GM21515 (cell line): ENCODE measurements around the gene ORC5.
"Not testable (repeated sequence)": the region's sequence is repeated elsewhere in the genome, so short reads cannot be mapped to it uniquely, and the experiment has no call there.

Source experiments
- ATAC-seq: cut with Tn5 transposase; IDR thresholded peaks from one replicate; pipeline ENCODE4 v1.9.1; 2021; ENCODE audit not compliant: unreplicated experiment

The ORC5 gene

GRCh38 chr7:104207731-104208420 lies at the start of gene ORC5:
Gene ORC5, minus strand, starts transcription at chr7:104208013. Its CDS starts 109 bp downstream, at chr7:104207904.
- peak; percentile 100 for ATAC-seq

DNA sequence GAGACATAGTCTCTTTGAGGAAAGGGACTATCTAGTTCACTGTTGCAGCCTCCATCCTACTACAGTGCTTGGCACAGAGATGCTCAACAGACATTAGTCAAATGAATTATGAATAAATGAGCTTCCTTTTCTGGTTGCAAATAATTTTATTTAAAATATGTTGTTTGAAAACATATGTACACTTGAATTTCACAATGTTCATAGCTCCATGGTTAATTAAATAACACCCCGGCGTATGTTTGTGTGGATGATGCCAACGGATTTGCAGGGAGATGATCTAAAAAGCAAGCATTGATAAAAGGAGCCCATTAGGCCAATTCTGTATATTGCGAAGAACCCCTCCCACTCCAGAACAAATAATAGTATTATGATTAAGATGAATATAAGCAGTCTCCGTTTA lies 47.8 kb upstream of the ORC5 start:
- no peak for ATAC-seq

- ATAC-seq, result no peak
These were observed 47.4 kb upstream of the ORC5 start for GRCh38 chr7:104255194-104255593.

DNA sequence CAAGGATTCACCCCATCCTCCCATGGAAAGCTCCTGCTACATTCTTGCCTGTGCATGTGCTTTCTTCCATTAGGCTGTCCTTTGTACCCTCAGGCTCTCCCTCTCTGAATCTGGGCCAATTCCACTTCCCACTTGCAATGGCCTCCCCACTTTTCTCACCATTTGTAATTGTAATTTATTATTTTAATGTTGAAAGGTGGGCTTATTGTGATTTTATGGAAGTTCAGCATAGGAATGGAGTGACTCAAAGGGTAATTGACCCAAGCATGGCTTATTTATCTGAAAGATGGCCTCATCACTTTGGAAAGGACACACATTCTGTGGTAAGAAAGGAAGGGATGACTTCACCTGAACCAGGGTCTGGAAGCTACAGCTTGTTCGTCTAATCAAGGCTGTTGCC lies 46.9 kb upstream of the ORC5 start:
- no peak for ATAC-seq

- ATAC-seq, result no peak
These were observed 44.8 kb upstream of the ORC5 start for GRCh38 chr7:104252409-104253134.

DNA sequence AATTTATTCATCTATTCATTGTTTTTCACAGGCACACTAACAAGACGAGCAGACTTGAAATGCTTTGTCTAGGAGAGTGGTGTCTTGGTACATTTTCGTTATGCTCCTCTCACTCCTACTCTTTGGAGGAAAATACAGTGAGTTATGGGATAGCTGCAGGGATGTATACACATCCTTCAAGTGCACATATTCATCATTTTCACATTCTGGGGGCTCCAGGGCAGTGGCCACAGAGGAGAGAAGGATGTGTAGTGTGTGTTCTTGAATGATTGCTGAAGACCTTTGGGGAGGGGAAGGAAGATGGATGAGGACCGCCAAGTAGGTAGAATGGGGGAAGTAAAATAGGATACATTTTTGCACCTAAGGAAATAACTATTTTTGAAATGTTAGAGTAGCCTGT lies 34.8 kb upstream of the ORC5 start:
- ATAC-seq, result no peak

DNA sequence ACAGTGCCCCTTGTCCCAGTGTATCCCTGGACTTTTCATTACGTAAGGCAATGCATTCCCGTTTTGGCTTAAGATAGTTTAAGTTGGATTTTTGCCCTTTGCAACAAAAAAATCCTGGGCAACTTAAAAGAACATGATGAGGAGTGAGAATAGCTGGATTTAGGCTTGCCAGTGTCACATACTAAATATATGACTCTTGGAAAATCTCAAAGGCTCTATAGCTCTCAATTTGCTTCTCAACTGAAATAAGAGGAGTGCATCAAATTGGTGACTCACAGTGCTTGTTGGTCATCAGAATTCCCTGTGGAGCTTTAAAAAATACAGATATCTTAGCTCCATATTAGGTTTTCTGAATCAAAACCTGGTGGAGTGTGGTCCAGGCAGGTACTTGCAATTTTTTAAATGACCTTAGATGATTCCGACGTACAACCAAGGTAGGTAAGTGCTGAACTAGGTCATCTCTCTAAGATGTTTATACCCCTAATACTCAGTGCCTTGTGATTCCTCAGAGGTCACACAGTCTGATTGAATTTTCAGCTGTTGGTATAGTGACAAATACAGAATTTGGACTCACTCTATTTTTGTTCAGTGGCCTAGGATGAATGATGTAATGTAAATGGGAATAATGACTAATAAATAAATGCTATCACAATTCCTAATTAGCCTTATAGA lies 33.9 kb upstream of the ORC5 start:
- ATAC-seq, result no peak

DNA sequence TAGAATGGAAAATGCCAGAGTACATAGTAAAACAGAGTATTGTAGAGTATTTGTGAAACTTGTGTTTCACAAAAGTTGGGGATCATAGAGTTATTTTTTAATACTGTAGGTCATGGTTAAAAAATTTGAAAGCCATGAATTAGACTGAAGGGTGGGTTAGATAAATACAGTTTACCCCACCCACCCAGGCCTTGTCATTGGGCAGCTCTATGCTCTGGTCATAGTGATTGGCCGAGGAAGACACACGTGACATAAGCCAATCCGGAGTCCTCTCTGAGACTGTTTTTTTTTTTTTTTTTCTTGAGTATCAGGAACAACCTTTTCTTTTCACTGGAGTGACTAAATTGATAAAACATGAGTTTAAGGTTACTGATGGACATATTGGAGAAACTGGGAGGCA lies 33.3 kb upstream of the ORC5 start:
- ATAC-seq, result no peak

- no peak for ATAC-seq
These were observed 32.6 kb upstream of the ORC5 start for GRCh38 chr7:104240401-104240800.

DNA sequence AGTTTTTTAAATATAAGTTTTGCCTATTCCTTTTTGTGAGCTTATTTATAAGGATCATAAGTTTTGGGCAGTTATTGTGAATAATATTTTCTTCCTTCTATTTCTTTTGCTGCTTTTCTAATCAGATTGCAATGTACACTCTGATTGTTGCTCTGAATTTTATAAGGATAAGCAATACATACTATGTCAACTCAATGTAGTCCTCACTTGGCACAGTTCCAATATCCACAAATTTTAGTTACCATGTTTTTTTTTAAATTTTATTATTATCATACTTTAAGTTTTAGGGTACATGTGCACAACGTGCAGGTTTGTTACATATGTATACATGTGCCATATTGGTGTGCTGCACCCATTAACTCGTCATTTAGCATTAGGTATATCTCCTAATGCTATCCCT lies 27.2 kb upstream of the ORC5 start:
- not testable (repeated sequence) for ATAC-seq

DNA sequence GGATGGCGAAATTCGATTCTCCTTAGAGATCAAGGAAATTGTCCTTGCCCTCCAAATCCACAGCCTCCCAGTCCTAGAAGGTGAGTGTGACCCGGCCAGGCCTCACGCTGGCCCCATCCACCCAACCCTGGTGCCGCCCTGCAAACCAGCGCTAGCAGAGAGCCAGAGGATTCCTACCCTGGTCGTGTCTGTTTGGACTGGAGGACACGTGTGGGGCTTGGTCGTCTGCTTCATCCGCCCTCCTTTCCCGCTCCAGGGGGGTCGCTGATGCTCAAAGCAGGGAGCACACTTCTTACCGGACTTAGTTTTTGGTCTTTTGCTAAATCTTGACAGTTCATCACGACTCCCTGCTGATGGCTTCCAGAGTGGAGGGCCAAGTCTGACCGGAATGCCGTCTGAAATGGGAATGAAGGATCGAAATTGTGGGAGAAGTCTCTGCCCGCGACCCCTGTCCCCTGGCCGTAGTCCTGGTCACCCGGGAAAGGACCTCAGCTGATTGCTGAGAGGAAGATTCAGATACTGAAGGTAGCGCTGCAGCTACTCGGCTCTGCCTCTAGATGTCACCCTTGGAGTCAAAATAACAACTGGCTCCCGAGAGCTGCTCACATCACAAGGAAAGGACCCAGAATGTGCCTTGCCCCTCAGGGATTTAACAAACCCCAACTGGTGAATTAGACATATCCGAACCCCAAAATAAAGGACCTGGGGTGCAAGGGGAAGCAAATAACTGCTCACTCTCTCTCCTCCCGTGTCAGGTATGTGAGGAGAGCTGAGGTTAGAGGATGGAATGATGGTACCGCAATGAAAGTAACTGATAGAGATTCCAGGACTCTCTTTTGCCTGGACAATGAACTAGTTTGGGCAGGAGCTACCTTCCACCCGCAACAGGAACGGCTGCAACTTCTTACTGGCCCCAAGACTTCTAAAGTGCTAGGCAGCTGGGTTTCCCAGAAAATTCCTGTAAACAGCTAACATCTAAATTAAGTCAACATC lies 23.5 kb upstream of the ORC5 start:
- peak; percentile 95 for ATAC-seq

DNA sequence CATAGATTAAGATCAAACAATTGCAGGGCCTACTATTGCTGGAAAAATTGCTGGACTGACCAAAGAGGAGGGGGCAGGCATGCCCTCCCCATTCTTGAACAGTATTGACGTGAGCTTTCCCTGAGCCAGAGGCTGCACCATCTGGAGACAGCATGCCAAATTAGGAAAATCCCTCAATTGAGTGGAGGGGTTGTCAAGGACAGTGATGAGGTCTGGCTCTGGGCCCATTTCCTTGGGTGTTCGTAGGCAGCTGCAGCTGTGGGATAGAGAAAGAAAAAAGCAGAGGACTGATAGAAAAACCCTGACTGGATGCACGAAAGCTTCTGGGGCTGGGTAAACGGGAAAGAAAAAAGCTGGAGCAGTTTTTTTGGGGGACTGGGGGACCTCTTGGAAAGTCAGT lies 22.8 kb upstream of the ORC5 start:
- ATAC-seq, result no peak

DNA sequence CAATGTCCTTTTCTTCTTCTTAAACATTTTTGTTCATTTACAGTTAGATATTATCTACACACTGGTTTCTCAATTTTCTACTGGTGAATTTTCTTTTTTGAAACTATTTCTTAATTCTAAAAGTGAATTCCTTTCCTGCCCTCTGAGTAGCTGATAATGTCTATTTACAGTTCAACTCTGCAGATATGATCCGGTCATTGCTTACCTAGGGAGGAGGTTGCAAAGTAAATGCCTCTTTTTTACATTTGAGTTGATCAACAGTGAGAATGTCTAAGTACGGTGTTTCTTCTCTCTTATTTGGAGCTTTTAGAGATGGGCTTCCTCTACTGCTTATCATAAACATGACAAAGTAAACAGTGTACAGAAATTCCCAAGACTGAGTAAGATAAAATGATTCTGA lies 20.6 kb upstream of the ORC5 start:
- no peak for ATAC-seq

DNA sequence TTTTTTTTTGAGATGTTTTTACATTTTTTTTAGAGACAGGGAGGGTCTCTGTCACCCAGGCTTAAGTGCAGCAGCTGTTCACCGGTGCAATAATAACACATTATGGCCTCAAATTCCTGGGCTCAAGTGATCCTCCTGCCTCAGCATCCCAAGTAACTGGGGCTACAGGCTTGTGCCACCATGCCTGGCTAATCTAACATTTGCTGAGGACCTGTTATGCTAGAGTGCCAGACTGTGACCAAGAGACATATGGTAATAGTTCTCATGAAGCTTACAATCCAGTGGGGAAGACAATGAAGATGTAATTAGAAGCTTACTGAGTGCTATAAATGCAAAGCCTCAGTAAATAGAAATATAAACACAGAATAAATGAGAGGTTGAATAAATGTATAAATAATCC lies 17.6 kb upstream of the ORC5 start:
- ATAC-seq, result no peak

- ATAC-seq, result no peak
These were observed 9.8 kb upstream of the ORC5 start for GRCh38 chr7:104217620-104218019.

DNA sequence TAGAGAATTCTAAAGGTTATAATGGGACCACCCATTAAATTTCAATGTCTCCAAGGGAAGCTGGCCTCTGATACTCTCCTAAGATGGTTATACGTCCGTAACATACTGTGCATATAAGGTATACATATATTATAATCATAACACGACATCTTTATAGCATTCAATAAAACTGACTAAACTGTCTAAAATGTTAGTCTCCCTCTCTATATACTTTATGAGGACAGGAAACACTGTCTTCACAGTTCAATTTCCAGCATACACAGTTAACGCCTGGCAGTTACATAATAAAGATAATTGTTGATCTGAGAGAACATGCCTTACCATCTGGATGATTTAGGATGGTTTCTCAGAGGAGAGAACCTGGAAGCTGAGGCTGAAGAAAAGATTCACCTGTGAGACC lies 1.2 kb upstream of the ORC5 start:
- no peak for ATAC-seq

- ATAC-seq, result no peak
These were observed 588 bp upstream of the ORC5 start for GRCh38 chr7:104208421-104208780.

DNA sequence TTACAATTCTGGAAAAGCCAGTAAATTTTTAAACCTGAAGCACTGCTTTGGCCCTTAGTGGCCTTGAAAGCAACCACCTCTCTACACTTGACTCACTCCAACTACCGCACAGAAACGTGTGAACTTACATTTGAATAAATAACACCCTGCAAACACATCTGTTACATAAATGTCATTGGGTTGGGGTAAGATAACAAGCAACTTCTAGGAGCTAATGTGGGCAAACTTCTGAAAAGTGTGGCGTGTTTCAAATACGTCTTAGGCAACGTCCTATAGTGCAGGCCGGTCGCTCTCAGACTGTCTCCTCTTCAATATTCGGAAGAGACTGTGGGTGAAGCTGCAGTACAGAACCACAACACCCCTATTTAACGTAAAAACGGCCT lies 474 bp downstream of the ORC5 start:
- peak; percentile 30 for ATAC-seq

DNA sequence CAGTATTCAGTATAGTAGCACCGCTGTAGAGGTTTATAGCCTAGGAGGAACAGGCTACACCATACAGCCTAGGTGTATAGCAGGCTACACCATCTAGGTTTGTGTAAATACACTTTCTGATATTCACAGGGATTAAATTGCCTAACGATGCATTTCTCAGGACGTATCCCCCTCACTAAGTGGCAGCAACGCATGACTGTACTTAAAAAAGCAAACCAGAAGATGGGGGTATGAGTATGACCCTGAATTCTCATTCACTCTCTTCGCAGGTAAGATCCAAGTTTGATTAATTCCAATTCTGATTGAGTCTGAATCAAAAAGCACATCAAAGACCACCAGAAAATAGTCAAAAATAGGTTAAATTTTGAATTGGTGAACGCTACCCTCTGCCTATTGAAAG lies 972 bp downstream of the ORC5 start:
- no peak for ATAC-seq

GRCh38 chr7:104198673-104199278 lies 9.0 kb downstream of the ORC5 start:
- no peak for ATAC-seq

DNA sequence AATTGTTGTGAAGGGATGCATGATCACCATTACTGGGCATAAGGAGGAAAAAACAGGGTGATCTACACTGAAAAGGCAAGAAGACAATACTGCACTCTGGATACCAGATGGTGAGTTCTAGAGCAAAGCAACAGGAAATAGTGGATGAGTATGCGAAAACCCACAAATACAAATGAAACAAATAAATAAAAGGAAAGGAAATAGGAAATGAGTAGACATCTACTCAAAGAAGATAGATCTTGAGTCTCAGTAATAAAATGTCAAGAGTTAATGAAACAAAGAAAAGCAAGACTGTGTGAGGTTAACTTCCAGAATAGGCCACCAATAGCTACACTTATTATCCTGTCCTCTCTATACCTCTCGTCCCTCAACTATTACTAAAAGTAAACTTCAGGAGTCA lies 11.7 kb downstream of the ORC5 start:
- ATAC-seq, result no peak
